A673 (cell line): Measurements from ENCODE around the gene PLA2G4F. TPM values are rescaled to one million over a fixed set of nuclear protein-coding genes. Genes with fewer than 3 reads are reported as not detected.

Experiments used
- BruUV-seq: library from RNA; stranded (reverse); fragments of 400-500 nt; replicated peaks from 2 replicates; lab custom pipeline; 2021; lab: Mats Ljungman, UMichigan
- CTCF ChIA-PET: fragments of 300-600 bp; sonication (Branson Sonifier 250); formaldehyde crosslinking; loops from one replicate; lab custom pipeline; 2022; ENCODE audit warnings: antibody characterized with exemption; lab: Charles Lee
- POLR2A ChIA-PET: fragments of 300-600 bp; sonication (Branson Sonifier 250); formaldehyde crosslinking; loops from one replicate; lab custom pipeline; 2022; ENCODE audit warnings: antibody characterized with exemption; ENCODE audit not compliant: low non-redundant PET; lab: Charles Lee
- DNase-seq: peaks from one replicate; pipeline ENCODE4 v3.0.0-alpha.2; 2015; ENCODE audit warnings: low spot score
- H3K27ac ChIP-seq: fragments of 200-600 bp; sonication (generic); 2 replicates; pipeline ENCODE4 v1.5.1; 2016; ENCODE audit warnings: mixed run types, low read depth, mild to moderate bottlenecking, mixed read lengths, antibody characterized with exemption, low read length; ENCODE audit not compliant: poor library complexity, severe bottlenecking
- H3K27me3 ChIP-seq: fragments of 200-600 bp; sonication (generic); replicated peaks from 2 replicates; pipeline ENCODE4 v1.6.1; 2017; ENCODE audit warnings: mixed run types, low read depth, mild to moderate bottlenecking, mixed read lengths, antibody characterized with exemption, low read length; ENCODE audit not compliant: insufficient read depth, poor library complexity
- H3K36me3 ChIP-seq: fragments of 200-600 bp; sonication (generic); 2 replicates; pipeline ENCODE4 v1.6.1; 2016; ENCODE audit warnings: mixed run types, mild to moderate bottlenecking, mixed read lengths, antibody characterized with exemption, low read length; ENCODE audit not compliant: insufficient read depth, poor library complexity, severe bottlenecking
- H3K4me1 ChIP-seq: fragments of 200-600 bp; sonication (generic); 2 replicates; pipeline ENCODE4 v1.6.1; 2017; ENCODE audit warnings: mixed run types, mild to moderate bottlenecking, mixed read lengths, antibody characterized with exemption, low read length; ENCODE audit not compliant: insufficient read depth, poor library complexity, severe bottlenecking
- H3K4me3 ChIP-seq: fragments of 200-600 bp; sonication (generic); 2 replicates; pipeline ENCODE4 v1.5.1; 2016; ENCODE audit warnings: low read depth, mixed run types, mild to moderate bottlenecking, mixed read lengths, low read length; ENCODE audit not compliant: poor library complexity, severe bottlenecking
- H3K9me3 ChIP-seq: fragments of 200-600 bp; sonication (generic); 2 replicates; pipeline ENCODE4 v1.6.1; 2016; ENCODE audit warnings: mixed run types, low read depth, mild to moderate bottlenecking, mixed read lengths, antibody characterized with exemption, low read length; ENCODE audit not compliant: poor library complexity, severe bottlenecking
- CTCF ChIP-seq: fragments of 300-800, 200-600 bp; sonication (generic); conservative IDR thresholded peaks from 2 replicates; pipeline ENCODE4 v1.5.1; 2017; ENCODE audit warnings: low read depth, mild to moderate bottlenecking, antibody characterized with exemption, low read length, moderate library complexity, mixed read lengths
- EZH2 ChIP-seq: fragments of 200-600 bp; sonication (generic); IDR thresholded peaks from 2 replicates; pipeline ENCODE4 v1.6.1; 2017; ENCODE audit warnings: borderline replicate concordance, low read depth, mild to moderate bottlenecking, mixed read lengths, antibody characterized with exemption, low read length; ENCODE audit not compliant: poor library complexity, severe bottlenecking
- intact Hi-C: fragments of 100-400 bp; cut with micrococcal nuclease; formaldehyde crosslinking; loops from one replicate; pipeline ENCODE4 v1.10.0; 2022; ENCODE audit not compliant: unreplicated experiment
- total RNA-seq: library from RNA; stranded (reverse); gene quantifications from 2 replicates; pipeline ENCODE4 v1.2.3, GENCODE V29; 2021

PLA2G4F gene
- total RNA-seq, 1 experiment from 2014 or later = not detected

GRCh38 chr15:42163947-42164550 lies 7.6 kb upstream of the PLA2G4F start:
- Histone ChIP-seq H3K4me3 (no peak overlapping the region), H3K36me3 (peaks cover 67% of the 10 kb centered on the region), H3K9me3 (no peaks in the 10 kb centered on the region), H3K27me3 (no peaks in the 10 kb centered on the region), H3K4me1 (no peaks in the 10 kb centered on the region), H3K27ac (no peak overlapping the region)
- POLR2A ChIA-PET = no interaction called here
- CTCF ChIA-PET = no interaction called here
- TF ChIP-seq EZH2 = no peak
- TF ChIP-seq CTCF = no peak
- intact Hi-C loops = no loop called here
- BruUV-seq = no TSS peak
- DNase-seq = no peak

- Histone ChIP-seq H3K27me3 (no peaks in the 10 kb centered on the region), H3K4me3 (no peak overlapping the region), H3K36me3 (peaks cover 67% of the 10 kb centered on the region), H3K4me1 (no peaks in the 10 kb centered on the region), H3K27ac (no peak overlapping the region), H3K9me3 (no peaks in the 10 kb centered on the region)
- no peak for DNase-seq
- CTCF ChIA-PET = no interaction called here
- POLR2A ChIA-PET = no interaction called here
- TF ChIP-seq EZH2 (no peak), CTCF (no peak)
- no TSS peak for BruUV-seq
- intact Hi-C loops = no loop called here
Measured at GRCh38 chr15:42163291-42163690, 6.9 kb upstream of the PLA2G4F start.

- DNase-seq = no peak
- POLR2A ChIA-PET = no interaction called here
- H3K4me1 ChIP-seq = no peaks in the 10 kb centered on the region
- BruUV-seq = no TSS peak
- intact Hi-C loops = no loop called here
- no peak overlapping the region for H3K4me3 ChIP-seq
- no peaks in the 10 kb centered on the region for H3K27me3 ChIP-seq
- H3K27ac ChIP-seq = no peak overlapping the region
- CTCF ChIA-PET = no interaction called here
- no peak for TF ChIP-seq CTCF
- no peaks in the 10 kb centered on the region for H3K9me3 ChIP-seq
- H3K36me3 ChIP-seq = peaks cover 40% of the 10 kb centered on the region
Measured at GRCh38 chr15:42160136-42160535, 3.7 kb upstream of the PLA2G4F start.
